B cell (primary cell): Measurements from ENCODE around the gene GPR37.

ENCODE experiments used
- CTCF ChIP-seq: fragments of 200-600 bp; IDR thresholded peaks from one replicate; pipeline ENCODE4 v1.8.0; 2022; ENCODE audit warnings: antibody characterized with exemption, mild to moderate bottlenecking
- EZH2 ChIP-seq: IDR thresholded peaks from 2 replicates; pipeline ENCODE4 v1.6.1; 2012; ENCODE audit warnings: borderline replicate concordance, low read depth, mild to moderate bottlenecking, moderate library complexity, low read length; ENCODE audit not compliant: insufficient read depth, poor library complexity, severe bottlenecking

- TF ChIP-seq CTCF (no peak), EZH2 (no peak)
These were observed 43.3 kb downstream of the GPR37 start for GRCh38 chr7:124722292-124722691.
